ENCODE data around the gene TOGARAM2.

- TF ChIP-seq CTCF (IDR thresholded peaks at IDR 0.05) (no peak), POLR2A (IDR thresholded peaks at IDR 0.05) (no peak)
Measured at GRCh38 chr2:28986429-28986828, 5.3 kb downstream of the TOGARAM2 start.

All from testis (tissue), 2 donors.